ENCODE data around the gene SLC22A5. TPM values are rescaled to one million over a fixed set of nuclear protein-coding genes. Genes with fewer than 3 reads are reported as not detected.

Gene SLC22A5
- total RNA-seq, 3 donors from 2014 or later, result 6.6 to 31.5 (median 23.3) TPM

DNA sequence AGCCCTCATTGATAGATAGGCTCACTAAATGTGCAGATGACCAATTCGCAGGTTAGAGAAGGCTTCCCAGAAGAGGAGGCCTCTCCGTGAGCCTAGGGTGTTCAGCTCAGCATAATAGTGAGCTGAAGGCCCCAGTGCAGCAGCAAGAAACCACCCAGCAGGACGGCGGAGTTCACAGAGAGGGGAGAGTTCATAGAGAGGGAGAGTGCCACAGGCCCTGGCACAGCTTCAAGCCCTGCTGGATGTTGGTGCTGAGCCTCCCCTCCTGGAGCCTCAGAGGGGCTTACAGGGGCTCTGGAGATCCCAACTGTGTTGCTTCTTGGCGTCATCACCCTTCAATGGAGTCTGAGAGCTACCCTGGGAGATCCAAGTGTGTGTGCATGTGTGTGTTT lies 2.1 kb downstream of the SLC22A5 start:
- H3K27ac ChIP-seq, result peak overlapping the region; percentile 56 to 93
- H3K4me3 ChIP-seq, result peak overlapping the region in 2 of 3 donors; percentile 71 to 88
- H3K4me1 ChIP-seq, result peaks cover 2 to 8% of the 10 kb centered on the region in 2 donors
- H3K36me3 ChIP-seq, result no peaks in the 10 kb centered on the region
- intact Hi-C loops (cut with DNase I; ENCODE audit: low total_unique reads), result no loop called here
- H3K9me3 ChIP-seq, result no peaks in the 10 kb centered on the region
- no peak for DNase-seq (ENCODE audit: low spot score in 2 of 2)
- H3K27me3 ChIP-seq, result no peaks in the 10 kb centered on the region
- TF ChIP-seq, protein P1, sequence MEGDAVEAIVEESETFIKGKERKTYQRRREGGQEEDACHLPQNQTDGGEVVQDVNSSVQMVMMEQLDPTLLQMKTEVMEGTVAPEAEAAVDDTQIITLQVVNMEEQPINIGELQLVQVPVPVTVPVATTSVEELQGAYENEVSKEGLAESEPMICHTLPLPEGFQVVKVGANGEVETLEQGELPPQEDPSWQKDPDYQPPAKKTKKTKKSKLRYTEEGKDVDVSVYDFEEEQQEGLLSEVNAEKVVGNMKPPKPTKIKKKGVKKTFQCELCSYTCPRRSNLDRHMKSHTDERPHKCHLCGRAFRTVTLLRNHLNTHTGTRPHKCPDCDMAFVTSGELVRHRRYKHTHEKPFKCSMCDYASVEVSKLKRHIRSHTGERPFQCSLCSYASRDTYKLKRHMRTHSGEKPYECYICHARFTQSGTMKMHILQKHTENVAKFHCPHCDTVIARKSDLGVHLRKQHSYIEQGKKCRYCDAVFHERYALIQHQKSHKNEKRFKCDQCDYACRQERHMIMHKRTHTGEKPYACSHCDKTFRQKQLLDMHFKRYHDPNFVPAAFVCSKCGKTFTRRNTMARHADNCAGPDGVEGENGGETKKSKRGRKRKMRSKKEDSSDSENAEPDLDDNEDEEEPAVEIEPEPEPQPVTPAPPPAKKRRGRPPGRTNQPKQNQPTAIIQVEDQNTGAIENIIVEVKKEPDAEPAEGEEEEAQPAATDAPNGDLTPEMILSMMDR (IDR thresholded peaks at IDR 0.05), result no peak
- TF ChIP-seq POLR2A (IDR thresholded peaks at IDR 0.05) (no peak), POLR2AphosphoS5 (IDR thresholded peaks at IDR 0.05) (no peak)

DNA sequence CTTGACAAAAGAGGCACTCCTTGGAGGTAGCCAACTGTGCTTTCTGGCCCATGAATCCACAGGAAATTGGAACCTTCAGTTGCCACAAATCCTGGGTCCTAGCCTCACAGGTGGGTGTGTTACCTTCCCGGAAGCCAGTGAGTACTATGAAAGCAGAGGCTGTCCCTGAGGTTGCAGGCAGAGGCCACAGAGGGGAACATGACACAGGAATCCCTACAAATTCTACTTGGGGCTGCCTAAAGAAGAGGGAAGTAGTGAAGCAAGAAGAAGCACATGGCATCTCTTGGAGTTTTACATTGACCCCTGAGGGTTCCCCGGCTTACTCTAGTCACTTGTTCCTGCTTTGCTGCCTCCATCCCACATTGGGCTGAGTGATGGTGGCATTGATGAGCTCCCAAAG lies 2.6 kb downstream of the SLC22A5 start:
- DNase-seq (ENCODE audit: low spot score in 2 of 2), result no peak
- TF ChIP-seq, protein P1 (IDR thresholded peaks at IDR 0.05), result no peak
- no peak for TF ChIP-seq POLR2A (IDR thresholded peaks at IDR 0.05)
- no peak for TF ChIP-seq POLR2AphosphoS5 (IDR thresholded peaks at IDR 0.05)
- Histone ChIP-seq H3K4me3 (no peak overlapping the region), H3K4me1 (peaks cover 3 to 12% of the 10 kb centered on the region in 2 donors), H3K36me3 (no peaks in the 10 kb centered on the region), H3K27ac (peak overlapping the region; percentile 56 to 93), H3K27me3 (no peaks in the 10 kb centered on the region), H3K9me3 (no peaks in the 10 kb centered on the region)
- intact Hi-C loops (cut with DNase I; ENCODE audit: low total_unique reads), result no loop called here

GRCh38 chr5:132372542-132372941 lies 3.0 kb downstream of the SLC22A5 start:
- intact Hi-C loops (cut with DNase I; ENCODE audit: low total_unique reads), result no loop called here
- TF ChIP-seq POLR2A (IDR thresholded peaks at IDR 0.05) (no peak), POLR2AphosphoS5 (IDR thresholded peaks at IDR 0.05) (no peak)
- TF ChIP-seq, protein P1 (IDR thresholded peaks at IDR 0.05), result no peak
- DNase-seq (ENCODE audit: low spot score in 2 of 2), result no peak
- H3K27me3 ChIP-seq, result no peaks in the 10 kb centered on the region
- peak overlapping the region; percentile 5 to 93 for H3K27ac ChIP-seq
- no peaks in the 10 kb centered on the region for H3K36me3 ChIP-seq
- peaks cover 7 to 16% of the 10 kb centered on the region in 2 donors for H3K4me1 ChIP-seq
- no peak overlapping the region for H3K4me3 ChIP-seq
- no peaks in the 10 kb centered on the region for H3K9me3 ChIP-seq

DNA sequence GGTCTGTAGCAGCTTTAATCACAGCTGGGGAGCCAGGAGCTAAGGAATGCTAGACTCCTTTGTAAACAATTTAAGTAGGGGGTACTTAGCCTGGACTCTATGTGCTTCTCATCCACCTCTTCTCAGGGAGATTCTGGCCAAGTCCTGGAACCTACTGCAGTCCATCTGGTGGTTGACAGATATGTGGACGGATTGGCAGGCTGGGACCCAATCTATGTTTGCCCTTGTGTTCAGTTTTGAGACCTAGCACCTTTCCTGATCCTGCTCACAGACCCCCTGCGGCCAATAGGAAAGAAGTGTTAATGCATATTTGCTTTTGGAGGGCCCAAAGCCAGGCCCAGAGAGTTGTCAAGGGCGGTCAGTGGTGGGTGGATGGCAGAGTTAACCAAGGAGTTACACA lies 6.4 kb downstream of the SLC22A5 start:
- Histone ChIP-seq H3K4me1 (peaks cover 10 to 22% of the 10 kb centered on the region in 2 donors), H3K36me3 (no peaks in the 10 kb centered on the region), H3K27ac (no peak overlapping the region), H3K9me3 (no peaks in the 10 kb centered on the region), H3K4me3 (no peak overlapping the region), H3K27me3 (no peaks in the 10 kb centered on the region)
- TF ChIP-seq, protein P1 (IDR thresholded peaks at IDR 0.05), result no peak
- TF ChIP-seq POLR2A (IDR thresholded peaks at IDR 0.05), result no peak
- TF ChIP-seq POLR2AphosphoS5 (IDR thresholded peaks at IDR 0.05), result no peak
- no peak for DNase-seq (ENCODE audit: low spot score in 2 of 2)
- intact Hi-C loops (cut with DNase I; ENCODE audit: low total_unique reads), result no loop called here

DNA sequence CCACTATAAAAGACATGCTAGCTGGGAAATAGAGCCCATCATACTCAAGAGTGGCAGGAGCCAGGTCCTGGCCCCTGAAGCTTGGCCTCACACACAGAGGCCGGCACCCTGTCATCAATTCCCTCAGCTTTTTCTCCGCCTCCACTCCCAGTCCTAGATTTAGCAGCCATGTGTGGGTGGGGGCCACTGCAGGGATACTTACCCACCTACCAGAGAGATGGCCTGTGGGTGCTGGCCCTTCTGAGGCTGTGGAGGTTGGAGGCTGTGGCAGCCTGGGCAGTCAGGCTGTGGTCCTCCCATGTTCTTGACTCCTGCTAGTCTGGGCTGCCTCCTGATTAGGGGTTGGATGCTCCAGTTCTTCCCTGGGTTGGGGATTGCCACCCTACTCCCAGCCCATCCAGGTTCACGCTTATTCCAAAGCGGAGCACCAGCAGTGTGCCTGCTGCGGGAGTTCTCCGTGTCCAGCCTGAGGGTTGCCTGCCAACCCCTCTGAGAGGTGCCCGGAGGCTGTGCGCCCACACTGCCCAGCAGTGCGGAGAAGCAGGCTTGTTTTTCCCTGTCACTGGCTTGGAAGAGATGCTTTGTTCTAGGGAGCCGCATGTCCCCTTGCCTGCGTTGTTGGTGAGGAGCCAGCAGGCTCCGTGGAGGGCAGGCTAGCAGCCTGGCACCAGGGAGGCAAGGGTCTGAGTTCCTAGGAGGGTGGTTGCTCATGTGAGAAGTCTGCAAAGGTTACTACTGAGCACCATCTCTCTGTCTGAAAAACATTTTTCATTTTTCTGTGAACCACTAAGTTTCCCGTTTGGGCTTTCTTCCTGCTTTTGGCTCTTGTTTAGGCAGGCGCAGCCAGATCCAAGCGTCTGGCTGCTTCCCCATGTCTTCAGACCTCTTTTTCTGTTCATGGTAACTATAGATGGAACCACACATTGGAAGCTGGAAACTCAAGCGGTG lies 7.5 kb downstream of the SLC22A5 start:
- Histone ChIP-seq H3K4me3 (peak overlapping the region in 2 of 3 donors; percentile 24 to 47), H3K9me3 (no peaks in the 10 kb centered on the region), H3K36me3 (no peaks in the 10 kb centered on the region), H3K27ac (peak overlapping the region; percentile 72 to 74), H3K27me3 (no peaks in the 10 kb centered on the region), H3K4me1 (peaks cover 8 to 15% of the 10 kb centered on the region in 2 donors)
- TF ChIP-seq POLR2A (IDR thresholded peaks at IDR 0.05) (no peak), POLR2AphosphoS5 (IDR thresholded peaks at IDR 0.05) (no peak)
- TF ChIP-seq, protein P1 (IDR thresholded peaks at IDR 0.05), result no peak
- intact Hi-C loops (cut with DNase I; ENCODE audit: low total_unique reads), result no loop called here
- no peak for DNase-seq (ENCODE audit: low spot score in 2 of 2)

Measured in breast epithelium (tissue), 4 donors.